ENCODE results near the gene REEP5.

DNA sequence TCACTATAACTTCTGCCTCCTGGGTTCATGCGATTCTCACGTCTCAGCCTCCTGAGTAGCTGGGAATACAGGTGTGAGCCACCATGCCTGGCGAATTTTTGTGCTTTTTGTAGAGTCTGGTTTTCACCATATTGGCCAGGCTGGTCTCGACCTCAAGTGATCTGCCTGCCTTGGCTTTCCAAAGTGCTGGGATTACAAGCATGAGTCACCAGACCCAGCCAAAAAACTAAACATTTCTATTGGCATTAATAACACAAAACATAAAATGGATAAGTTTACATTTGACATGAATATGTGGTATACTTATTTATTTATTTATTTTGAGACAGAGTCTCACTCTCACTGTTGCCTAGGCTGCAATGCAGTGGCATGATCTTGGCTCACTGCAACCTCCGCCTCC, 13.6 kb upstream of the REEP5 start:
- no peak for TF ChIP-seq POLR2A (IDR thresholded peaks at IDR 0.05)
- TF ChIP-seq, protein P1, sequence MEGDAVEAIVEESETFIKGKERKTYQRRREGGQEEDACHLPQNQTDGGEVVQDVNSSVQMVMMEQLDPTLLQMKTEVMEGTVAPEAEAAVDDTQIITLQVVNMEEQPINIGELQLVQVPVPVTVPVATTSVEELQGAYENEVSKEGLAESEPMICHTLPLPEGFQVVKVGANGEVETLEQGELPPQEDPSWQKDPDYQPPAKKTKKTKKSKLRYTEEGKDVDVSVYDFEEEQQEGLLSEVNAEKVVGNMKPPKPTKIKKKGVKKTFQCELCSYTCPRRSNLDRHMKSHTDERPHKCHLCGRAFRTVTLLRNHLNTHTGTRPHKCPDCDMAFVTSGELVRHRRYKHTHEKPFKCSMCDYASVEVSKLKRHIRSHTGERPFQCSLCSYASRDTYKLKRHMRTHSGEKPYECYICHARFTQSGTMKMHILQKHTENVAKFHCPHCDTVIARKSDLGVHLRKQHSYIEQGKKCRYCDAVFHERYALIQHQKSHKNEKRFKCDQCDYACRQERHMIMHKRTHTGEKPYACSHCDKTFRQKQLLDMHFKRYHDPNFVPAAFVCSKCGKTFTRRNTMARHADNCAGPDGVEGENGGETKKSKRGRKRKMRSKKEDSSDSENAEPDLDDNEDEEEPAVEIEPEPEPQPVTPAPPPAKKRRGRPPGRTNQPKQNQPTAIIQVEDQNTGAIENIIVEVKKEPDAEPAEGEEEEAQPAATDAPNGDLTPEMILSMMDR (IDR thresholded peaks at IDR 0.05): no peak

Data from esophagus squamous epithelium (tissue), 4 donors.